GM19351 (cell line): Measurements from ENCODE around the gene MEPE.
"Not testable (repeated sequence)": the region's sequence is repeated elsewhere in the genome, so short reads cannot be mapped to it uniquely, and the experiment has no call there.

Experiments
- ATAC-seq: cut with Tn5 transposase; IDR thresholded peaks from one replicate; pipeline ENCODE4 v1.9.1; 2021; ENCODE audit warnings: mild to moderate bottlenecking, moderate library complexity; ENCODE audit not compliant: unreplicated experiment

Gene MEPE

DNA sequence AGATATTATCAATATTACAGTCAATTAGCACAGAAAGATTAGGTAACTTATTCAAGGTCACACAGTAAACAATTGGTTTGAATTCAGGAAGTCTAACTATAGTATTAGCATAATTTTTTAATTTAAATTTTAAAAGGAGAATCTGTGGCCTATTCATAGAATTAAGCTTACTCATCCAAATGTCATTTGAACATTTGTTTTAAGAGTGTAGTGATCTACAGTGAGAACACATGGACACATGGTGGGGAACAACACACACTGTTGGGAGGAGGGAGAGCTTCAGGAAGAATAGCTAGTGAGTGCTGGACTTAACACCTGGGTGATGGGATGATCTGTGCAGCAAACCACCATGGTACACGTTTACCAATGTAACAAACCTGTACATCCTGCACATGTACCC lies 48.3 kb downstream of the MEPE start:
- no peak for ATAC-seq

DNA sequence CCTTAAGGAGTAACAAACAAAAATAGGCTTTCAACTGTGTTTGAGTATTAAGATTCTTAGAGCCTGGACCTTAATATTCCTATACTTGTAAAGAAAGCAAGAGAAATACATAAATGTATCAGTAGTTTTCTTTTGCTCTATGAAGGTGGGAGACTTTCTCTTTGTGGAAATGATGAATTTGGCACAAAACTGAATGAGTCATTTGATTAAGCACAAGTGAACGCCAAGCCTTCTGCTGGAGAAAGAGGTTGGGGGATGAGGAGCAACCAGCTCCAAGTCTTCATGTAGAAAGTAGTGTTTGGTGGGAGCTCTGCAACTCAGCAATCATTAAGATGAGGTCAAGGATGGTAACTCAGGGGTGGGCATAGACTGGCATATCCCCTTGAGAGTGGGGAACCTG lies 49.6 kb downstream of the MEPE start:
- no peak for ATAC-seq

DNA sequence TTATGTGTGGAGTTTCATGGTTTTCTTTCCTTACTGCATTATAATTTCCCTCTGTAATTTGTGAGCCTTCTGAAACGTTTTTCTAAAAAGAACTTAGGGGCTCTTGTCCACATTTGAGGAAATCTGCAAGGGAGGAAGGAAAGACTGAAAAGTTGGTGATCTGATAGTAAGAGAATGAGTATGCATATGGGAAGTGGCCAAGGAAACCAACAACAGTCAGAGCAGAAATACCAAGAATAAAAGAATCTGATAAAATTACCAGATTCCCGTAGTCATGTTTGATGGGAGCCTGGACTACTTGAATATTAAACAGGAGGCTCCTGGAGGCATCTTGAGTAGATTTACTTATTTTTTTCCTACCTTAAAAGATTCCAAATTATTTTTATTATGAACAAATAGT lies 50.1 kb downstream of the MEPE start:
- no peak for ATAC-seq

- ATAC-seq: no peak
These were observed 52.3 kb downstream of the MEPE start for GRCh38 chr4:87884976-87885549.

GRCh38 chr4:87886083-87886482 lies 53.3 kb downstream of the MEPE start:
- no peak for ATAC-seq

DNA sequence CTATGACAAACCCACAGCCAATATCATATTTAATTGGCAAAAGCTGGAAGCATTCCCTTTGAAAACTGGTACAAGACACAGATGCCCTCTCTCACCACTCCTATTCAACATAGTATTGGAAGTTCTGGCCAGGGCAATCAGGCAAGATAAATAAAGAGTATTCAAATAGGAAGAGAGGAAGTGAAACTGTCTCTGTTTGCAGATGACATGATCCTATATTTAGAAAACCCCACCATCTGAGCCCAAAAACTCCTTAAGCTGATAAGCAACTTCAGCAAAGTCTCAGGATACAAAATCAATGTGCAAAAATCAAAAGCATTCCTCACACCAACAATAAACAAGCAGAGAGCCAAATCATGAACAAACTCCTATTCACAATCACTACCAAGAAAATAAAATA lies 58.0 kb downstream of the MEPE start:
- ATAC-seq: not testable (repeated sequence)

- ATAC-seq: no peak
These were observed 63.3 kb downstream of the MEPE start for GRCh38 chr4:87895964-87896621.
